CD1c-positive myeloid dendritic cell (primary cell): ENCODE data around the gene DZIP1L.
"Not testable (repeated sequence)": the region's sequence is repeated elsewhere in the genome, so short reads cannot be mapped to it uniquely, and the experiment has no call there.

ENCODE experiments used
- DNase-seq: peaks from one replicate; pipeline ENCODE4 v3.0.0-alpha.2; 2016; ENCODE audit errors: extremely low spot score

The DZIP1L gene

GRCh38 chr3:138114431-138114918 is 933 bp downstream of the DZIP1L start:
- DNase-seq: no peak

- DNase-seq: no peak
These were observed 2.1 kb downstream of the DZIP1L start for GRCh38 chr3:138113326-138113725.

- DNase-seq: no peak
These were observed 3.0 kb downstream of the DZIP1L start for GRCh38 chr3:138112362-138112761.

GRCh38 chr3:138105598-138105997 is 9.8 kb downstream of the DZIP1L start:
- no peak for DNase-seq

GRCh38 chr3:138103466-138103865 is 11.9 kb downstream of the DZIP1L start:
- DNase-seq: no peak

- DNase-seq: not testable (repeated sequence)
These were observed 14.0 kb downstream of the DZIP1L start for GRCh38 chr3:138101351-138101940.

GRCh38 chr3:138099417-138099816 is 16.0 kb downstream of the DZIP1L start:
- DNase-seq: no peak

GRCh38 chr3:138097192-138098172 is 17.9 kb downstream of the DZIP1L start:
- DNase-seq: no peak

GRCh38 chr3:138093721-138094120 is 21.7 kb downstream of the DZIP1L start:
- DNase-seq: no peak

- DNase-seq: no peak
These were observed 23.4 kb downstream of the DZIP1L start for GRCh38 chr3:138092023-138092422.

GRCh38 chr3:138089091-138089490 is 26.3 kb downstream of the DZIP1L start:
- DNase-seq: no peak

GRCh38 chr3:138085745-138086144 is 29.7 kb downstream of the DZIP1L start:
- not testable (repeated sequence) for DNase-seq

- no peak for DNase-seq
These were observed 31.2 kb downstream of the DZIP1L start for GRCh38 chr3:138084196-138084595.

GRCh38 chr3:138082992-138083386 is 32.4 kb downstream of the DZIP1L start:
- no peak for DNase-seq

GRCh38 chr3:138082085-138082991 is 33.1 kb downstream of the DZIP1L start:
- DNase-seq: no peak

- no peak for DNase-seq
These were observed 33.9 kb downstream of the DZIP1L start for GRCh38 chr3:138081371-138082084.

- no peak for DNase-seq
These were observed 35.5 kb downstream of the DZIP1L start for GRCh38 chr3:138079901-138080300.

- peak; percentile 38 for DNase-seq
These were observed 36.5 kb downstream of the DZIP1L start for GRCh38 chr3:138078901-138079344.

- no peak for DNase-seq
These were observed 37.3 kb downstream of the DZIP1L start for GRCh38 chr3:138078096-138078495.

GRCh38 chr3:138072796-138073195 is 42.6 kb downstream of the DZIP1L start:
- DNase-seq: no peak

- DNase-seq: no peak
These were observed 45.4 kb downstream of the DZIP1L start for GRCh38 chr3:138070006-138070405.
